Temporal lobe (tissue), 2 donors: Measurements from ENCODE around the gene TLL1. TPM values are rescaled to one million over a fixed set of nuclear protein-coding genes. Genes with fewer than 3 reads are reported as not detected.

ENCODE experiments used
- small RNA-seq: library from RNA; depleted of rRNA; stranded (forward); fragments of <200 nt; gene quantifications from one replicate; pipeline ENCODE3, GENCODE V24; 2014; ENCODE audit warnings: low replicate concordance
- total RNA-seq: library from RNA; depleted of rRNA; stranded (reverse); fragments of >200 nt; gene quantifications from one replicate; pipeline ENCODE4 v1.2.3, GENCODE V29; 2014

Gene TLL1
- total RNA-seq, 1 donor from 2014 or later, result 0.98 TPM

Small RNAs within 50 kb of the gene (small RNA-seq; reads per million reads assigned to genes)
- gene RNA5SP170, result not detected
